HG02943 (cell line): ENCODE measurements around the gene COX18.

Source experiments
- ATAC-seq: cut with Tn5 transposase; IDR thresholded peaks from one replicate; pipeline ENCODE4 v1.9.1; 2021; ENCODE audit warnings: mild to moderate bottlenecking, low read depth, moderate library complexity; ENCODE audit not compliant: unreplicated experiment

The COX18 gene, protein sequence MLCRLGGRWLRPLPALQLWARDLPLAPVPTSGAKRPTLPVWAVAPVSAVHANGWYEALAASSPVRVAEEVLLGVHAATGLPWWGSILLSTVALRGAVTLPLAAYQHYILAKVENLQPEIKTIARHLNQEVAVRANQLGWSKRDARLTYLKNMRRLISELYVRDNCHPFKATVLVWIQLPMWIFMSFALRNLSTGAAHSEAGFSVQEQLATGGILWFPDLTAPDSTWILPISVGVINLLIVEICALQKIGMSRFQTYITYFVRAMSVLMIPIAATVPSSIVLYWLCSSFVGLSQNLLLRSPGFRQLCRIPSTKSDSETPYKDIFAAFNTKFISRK

DNA sequence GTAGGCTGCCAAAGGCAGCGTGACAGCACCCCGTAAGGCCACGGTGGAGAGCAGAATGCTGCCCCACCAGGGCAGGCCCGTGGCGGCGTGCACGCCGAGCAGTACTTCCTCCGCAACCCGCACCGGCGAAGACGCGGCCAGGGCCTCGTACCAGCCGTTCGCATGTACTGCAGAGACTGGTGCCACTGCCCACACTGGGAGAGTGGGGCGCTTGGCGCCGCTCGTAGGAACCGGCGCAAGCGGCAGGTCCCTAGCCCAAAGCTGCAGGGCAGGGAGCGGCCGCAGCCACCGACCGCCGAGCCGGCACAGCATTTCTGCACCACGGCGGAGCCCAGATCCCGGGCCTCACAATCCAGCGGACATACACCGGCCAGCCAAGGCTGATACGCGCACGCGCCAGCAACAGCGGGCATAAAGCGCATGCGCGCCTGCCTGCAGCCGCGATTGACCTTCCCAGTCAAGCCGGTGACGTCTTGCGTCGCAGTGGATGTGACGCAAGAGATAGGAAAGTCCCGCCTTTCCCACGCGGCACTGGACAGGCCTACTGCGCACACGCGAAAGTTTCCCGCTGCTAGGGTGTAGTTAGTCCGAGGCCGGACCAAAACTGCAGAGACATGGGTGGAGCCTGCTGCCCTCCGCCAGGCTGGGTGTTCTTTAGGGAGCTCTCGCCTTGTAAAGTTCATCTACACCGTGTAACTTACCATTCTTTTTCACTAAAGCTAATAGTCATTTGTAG is at the start of gene COX18:
TSS of gene COX18 (minus strand) at position 379 of the 736 bp plus-strand sequence. CDS start at position 312, 67 bp downstream.
- ATAC-seq, result peak; percentile 81

DNA sequence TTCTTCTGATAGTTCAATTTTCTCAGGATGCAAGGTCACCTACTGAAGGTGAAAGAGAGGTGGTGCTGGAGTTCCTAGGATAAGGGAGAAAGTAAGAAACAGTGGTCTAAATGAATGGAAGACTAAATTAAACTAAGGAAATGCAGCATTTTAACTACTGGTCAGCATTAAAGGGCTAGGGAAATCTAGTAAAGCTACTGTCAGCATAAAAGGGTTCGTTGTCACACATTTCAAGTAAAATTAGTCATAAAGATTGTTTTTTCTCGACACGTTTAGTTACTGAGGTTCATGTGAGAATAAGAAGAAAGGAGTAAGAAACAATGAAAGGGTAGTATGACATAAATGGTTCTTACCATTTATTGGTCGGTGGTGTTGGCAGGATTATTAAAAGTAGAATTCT is 40.0 kb upstream of the COX18 start:
- no peak for ATAC-seq

DNA sequence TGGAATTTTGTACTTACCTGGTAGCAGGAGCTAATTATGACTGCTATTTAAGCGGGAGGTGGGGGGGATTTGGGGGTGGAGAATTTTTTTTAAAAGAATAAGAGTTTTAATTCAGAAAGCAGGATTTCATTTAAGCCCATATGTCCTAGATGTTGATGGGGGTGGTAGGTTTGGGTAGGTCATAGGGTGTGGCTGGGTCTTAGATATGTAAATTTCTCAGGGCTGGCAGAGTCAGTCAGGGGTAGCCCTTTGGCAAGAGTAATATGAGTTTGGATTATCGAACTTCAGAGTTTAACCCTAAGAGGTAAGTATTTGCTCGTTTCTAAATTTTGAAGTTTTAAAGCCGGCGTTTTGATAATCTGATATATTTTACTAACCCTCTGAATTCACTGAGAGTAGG is 35.2 kb upstream of the COX18 start:
- ATAC-seq, result no peak

- ATAC-seq, result no peak
These were observed 34.4 kb upstream of the COX18 start for GRCh38 chr4:73103799-73104503.

GRCh38 chr4:73099143-73099542 is 29.6 kb upstream of the COX18 start:
- no peak for ATAC-seq

DNA sequence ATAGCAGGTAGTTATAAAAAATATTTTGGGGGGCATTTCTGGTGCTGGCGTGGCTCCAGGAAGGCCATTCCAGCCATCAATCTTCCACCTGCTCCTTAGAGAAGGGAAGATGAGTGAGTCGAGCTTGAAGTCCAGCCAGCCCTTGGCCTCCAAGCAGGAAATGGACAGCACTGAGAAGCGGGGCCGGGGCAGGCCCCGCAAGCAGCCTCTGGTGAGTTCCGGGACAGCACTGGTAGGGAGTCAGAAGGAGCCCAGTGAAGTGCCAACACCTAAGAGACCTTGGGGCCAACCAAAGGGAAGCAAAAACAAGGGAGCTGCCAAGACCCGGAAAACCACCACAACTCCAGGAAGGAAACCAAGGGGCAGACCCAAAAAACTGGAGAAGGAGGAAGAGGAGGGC is 29.2 kb upstream of the COX18 start:
- ATAC-seq, result no peak

GRCh38 chr4:73098016-73098415 is 28.5 kb upstream of the COX18 start:
- ATAC-seq, result no peak

DNA sequence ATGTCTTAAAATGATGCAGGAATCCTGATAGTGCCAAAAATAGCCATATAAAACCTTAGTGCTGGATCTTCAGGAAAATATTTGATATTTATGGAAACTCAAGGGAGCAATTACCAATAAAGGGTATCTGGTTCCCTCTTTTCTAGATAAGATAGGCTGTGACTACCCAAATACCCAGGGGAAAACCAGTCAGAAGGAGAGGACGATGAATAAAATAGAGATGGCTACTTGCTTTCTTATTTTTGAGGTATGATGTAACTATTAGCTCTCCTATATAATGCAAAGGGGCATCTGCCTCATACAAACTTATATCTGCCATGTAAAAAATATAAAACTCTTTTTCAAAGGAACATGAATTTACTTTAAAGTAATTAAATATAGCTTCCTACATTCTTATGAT is 23.4 kb upstream of the COX18 start:
- no peak for ATAC-seq

DNA sequence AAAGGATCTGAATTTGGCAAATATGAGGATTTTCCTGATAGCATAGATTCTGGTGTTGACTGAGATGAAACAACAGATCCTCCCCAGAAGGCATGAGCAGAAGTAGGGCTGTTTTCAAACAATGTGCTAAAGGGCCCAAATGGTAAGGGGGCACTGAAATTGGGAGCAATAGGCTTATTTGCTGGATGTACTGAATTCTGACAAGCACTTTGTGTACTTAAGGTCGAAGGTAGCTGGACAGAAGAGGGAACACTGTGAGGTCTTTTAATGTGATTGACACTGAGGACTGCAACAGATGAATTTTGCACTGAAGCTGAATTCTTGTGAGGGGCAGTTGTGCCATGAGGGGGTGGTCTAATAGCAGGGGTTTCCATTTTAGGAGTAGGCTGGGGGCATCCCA is 21.2 kb upstream of the COX18 start:
- ATAC-seq, result no peak

DNA sequence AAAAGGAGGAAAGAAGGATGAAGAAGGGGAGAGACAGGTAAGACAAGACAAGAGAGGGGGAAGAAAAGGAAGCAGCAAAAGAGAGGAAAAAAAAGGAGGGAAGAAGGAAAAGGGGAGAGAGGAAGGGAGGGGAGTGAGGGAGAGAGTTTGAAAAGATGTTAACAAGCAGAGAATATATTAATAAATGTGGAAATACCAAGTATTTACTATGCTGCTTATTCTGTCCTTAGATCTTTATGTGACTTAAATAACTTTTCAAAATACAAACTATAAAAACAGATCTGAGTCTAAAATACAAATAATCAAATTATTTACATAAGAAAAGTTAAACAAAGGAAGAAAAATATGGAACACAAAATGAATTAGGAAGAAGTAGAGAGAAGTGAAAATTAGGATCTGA is 18.4 kb upstream of the COX18 start:
- no peak for ATAC-seq

DNA sequence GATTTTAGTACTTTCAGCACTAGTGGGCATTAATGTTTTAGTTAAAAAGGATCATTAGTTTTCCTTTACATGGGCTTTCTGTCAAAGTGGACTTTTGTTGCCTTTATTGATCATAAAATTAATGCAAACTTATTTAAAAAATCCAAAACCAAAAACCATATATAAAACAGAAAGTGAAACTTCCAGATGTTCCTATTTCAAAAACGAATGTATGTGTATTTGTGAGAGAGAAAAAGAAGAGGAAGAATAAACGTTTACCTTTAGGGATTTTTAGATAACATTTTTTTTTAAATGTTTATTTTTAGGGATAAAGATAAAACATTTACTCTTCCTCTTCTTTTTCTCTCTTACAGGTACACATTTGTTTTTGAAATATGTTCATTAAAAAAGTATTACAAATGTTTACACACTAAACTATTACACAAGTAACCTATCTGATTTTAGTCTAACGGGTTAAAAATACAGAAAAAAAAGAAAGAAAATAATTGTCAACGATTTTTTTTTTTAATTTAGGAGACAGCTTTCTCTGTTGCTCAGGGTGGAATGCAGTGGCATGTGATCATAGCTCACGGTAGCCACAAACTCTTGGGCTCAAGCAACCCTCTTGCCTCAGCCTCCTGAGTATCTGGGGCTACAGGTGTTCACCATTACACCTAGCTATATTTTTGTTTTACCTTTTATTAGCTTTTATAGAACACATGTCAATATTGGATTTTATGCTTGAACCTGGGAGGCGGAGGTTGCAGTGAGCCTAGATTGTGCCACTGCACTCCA is 16.8 kb upstream of the COX18 start:
- ATAC-seq, result no peak

- no peak for ATAC-seq
These were observed 11.3 kb upstream of the COX18 start for GRCh38 chr4:73080789-73081188.

- ATAC-seq, result no peak
These were observed 6.3 kb upstream of the COX18 start for GRCh38 chr4:73075832-73076231.

DNA sequence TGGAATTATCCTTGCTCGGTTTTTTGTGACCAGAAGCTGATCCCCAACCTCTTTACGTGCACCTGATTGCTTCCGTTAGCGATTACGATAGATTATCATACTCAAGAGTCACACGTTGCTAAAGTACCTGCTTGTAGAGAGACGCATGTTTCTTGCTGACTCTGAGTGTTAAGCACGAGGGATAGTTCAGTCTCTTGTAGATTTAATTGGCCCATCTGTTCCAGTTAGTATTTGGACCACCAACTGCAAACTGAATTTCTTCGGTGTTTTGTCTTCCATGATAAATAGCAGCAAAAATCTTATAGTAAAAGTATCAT is 516 bp upstream of the COX18 start:
- ATAC-seq, result peak; percentile 19

DNA sequence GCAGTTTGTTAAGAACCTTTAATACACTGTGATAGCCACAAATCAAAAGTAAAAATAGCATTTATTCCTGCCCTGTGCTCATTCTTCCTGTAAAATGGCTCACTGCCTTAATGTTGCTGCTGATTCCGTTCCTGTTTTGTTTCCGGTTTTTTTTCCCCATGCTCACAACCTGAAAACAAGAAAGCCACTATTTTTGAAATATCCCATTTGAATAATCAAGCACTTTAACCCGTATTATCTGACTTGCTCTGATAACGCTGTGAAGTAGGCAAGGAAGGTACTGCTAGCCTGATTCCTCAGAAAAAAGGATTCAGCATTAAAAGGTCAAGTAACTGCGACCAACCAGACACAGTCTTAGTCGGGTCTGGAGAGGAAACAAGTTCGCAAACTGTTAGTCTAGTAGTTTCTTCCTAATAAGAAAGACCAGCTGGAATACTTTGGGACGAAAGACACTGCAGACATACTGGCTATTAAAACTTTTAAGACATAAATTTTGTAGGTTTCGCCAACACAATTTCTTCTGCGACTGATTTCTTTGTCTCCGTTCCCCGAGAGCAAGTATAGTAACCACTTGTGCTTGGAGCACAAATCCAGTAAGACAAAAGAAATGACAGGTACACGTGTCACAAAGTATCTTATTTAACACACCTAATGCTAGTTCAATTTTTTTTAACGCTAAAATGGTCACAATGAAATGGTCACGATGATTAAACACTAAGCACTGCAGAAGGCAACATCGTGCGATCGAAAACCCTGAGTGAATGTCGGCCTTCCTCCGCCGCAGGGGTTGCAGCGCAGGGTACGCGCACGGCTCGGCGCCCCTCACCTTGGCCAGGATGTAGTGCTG is 802 bp downstream of the COX18 start:
- peak; percentile 1 for ATAC-seq

DNA sequence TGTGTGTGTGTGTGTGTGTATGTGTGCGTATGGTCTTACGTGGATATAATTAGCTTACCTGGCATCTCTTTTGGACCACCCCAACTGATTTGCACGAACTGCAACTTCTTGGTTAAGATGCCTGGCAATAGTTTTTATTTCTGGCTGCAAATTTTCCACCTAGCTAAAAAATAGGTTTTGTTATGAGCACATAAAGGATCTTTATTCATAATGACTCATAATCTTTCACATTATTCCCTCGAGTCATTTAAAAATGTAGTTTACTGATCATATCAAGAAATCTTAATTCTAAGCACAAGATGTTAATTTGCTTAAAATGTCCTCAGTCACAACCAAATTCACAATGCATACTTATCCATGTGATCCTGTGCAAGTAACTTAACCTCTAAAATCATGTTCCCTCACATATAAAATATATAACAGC is 1.5 kb downstream of the COX18 start:
- no peak for ATAC-seq

- ATAC-seq, result no peak
These were observed 2.6 kb downstream of the COX18 start for GRCh38 chr4:73066928-73067327.

GRCh38 chr4:73066445-73066844 is 3.1 kb downstream of the COX18 start:
- no peak for ATAC-seq

- no peak for ATAC-seq
These were observed 5.0 kb downstream of the COX18 start for GRCh38 chr4:73064536-73064935.
